Prostate gland (tissue), 2 donors: Measurements from ENCODE around the gene CYYR1.

Source experiments
- CTCF ChIP-seq, 4 experiments: fragments of 200-600 bp in 2 of 4; fragments of 450-650 bp in 2 of 4; sonication (generic) in 2 of 4; IDR thresholded peaks; 1 replicate in 3 of 4; 2 replicates in 1 of 4; pipeline ENCODE4 v1.5.1; 2016 to 2019; ENCODE audit warnings: antibody characterized with exemption in 4 of 4, mild to moderate bottlenecking in 2 of 4, moderate library complexity in 2 of 4
- POLR2AphosphoS5 ChIP-seq: sonication (generic); formaldehyde crosslinking; IDR thresholded peaks from one replicate; pipeline ENCODE4 v1.6.1; 2017; ENCODE audit warnings: antibody characterized with exemption

DNA sequence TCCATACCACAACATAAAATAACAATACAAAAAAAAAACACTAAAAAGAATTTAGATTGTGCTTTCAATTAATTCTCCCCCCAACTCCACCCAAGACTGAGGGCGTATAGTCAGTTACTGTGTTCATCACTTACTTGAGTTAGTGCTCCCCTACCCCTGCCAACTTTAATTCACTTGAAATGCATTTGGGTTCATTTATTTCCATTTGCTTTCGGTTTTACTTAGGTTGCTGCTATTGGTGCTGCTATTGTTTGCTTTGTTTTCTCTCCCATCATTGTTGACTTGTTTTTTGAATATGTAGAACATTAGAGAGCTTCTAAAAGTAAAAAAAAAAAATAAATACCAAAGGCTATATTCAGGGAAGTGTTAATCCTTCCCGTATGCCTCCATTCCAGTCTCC is 10.7 kb upstream of the CYYR1 start:
- no peak for TF ChIP-seq CTCF (IDR thresholded peaks at IDR 0.05)
- TF ChIP-seq POLR2AphosphoS5, result no peak
